ENCODE measurements around the gene SUCLG1.

DNA sequence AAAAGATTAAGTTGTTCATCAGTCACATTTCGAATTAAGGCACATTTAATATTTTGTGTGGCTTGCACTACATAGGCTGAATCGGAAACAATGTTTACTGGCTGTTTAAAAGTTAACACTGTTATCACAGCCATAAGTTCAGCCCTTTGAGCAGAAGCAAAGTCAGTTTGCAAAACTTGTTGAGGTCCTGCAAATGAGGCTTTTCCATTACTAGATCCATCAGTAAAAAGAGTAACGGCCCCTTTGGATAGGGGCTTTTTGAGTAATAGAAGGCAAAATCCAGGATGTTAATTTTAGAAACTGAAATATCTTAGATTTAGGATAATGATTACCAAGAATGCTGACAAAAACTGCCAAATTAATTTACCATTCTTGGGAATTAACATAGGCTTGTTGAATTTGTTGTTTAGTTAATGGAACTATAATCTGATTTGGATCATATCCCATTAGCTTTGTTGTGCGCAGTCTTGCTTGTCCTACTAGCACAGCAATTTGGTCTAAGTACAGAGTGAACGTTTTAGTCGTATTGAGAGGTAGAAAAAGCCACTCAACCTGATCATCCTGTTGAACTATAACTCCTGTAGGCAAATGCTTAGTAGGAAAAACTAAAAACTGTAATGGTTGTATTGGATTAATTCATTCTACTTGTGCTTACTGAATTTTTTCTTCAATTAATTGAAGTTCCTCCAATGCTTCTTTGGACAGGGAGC lies 13.9 kb upstream of the SUCLG1 start:
- no peak for TF ChIP-seq ZNF174 (tag by site-specific recombination; IDR thresholded peaks at IDR 0.05)
- TF ChIP-seq, protein P1, sequence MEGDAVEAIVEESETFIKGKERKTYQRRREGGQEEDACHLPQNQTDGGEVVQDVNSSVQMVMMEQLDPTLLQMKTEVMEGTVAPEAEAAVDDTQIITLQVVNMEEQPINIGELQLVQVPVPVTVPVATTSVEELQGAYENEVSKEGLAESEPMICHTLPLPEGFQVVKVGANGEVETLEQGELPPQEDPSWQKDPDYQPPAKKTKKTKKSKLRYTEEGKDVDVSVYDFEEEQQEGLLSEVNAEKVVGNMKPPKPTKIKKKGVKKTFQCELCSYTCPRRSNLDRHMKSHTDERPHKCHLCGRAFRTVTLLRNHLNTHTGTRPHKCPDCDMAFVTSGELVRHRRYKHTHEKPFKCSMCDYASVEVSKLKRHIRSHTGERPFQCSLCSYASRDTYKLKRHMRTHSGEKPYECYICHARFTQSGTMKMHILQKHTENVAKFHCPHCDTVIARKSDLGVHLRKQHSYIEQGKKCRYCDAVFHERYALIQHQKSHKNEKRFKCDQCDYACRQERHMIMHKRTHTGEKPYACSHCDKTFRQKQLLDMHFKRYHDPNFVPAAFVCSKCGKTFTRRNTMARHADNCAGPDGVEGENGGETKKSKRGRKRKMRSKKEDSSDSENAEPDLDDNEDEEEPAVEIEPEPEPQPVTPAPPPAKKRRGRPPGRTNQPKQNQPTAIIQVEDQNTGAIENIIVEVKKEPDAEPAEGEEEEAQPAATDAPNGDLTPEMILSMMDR (tag by site-specific recombination; IDR thresholded peaks at IDR 0.05), result no peak
- no peak for TF ChIP-seq ZBTB7A (tag by site-specific recombination; IDR thresholded peaks at IDR 0.05; ENCODE audit: low read depth)
- no peak for TF ChIP-seq ZNF514 (tag by site-specific recombination; IDR thresholded peaks at IDR 0.05)
- no peak for TF ChIP-seq ZNF561 (tag by site-specific recombination; IDR thresholded peaks at IDR 0.05; ENCODE audit: borderline replicate concordance)
- TF ChIP-seq ZNF830 (tag by site-specific recombination; IDR thresholded peaks at IDR 0.05; ENCODE audit: low read depth), result no peak
- TF ChIP-seq, protein P2, sequence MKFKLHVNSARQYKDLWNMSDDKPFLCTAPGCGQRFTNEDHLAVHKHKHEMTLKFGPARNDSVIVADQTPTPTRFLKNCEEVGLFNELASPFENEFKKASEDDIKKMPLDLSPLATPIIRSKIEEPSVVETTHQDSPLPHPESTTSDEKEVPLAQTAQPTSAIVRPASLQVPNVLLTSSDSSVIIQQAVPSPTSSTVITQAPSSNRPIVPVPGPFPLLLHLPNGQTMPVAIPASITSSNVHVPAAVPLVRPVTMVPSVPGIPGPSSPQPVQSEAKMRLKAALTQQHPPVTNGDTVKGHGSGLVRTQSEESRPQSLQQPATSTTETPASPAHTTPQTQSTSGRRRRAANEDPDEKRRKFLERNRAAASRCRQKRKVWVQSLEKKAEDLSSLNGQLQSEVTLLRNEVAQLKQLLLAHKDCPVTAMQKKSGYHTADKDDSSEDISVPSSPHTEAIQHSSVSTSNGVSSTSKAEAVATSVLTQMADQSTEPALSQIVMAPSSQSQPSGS (tag by site-specific recombination; IDR thresholded peaks at IDR 0.05; ENCODE audit: low read depth), result no peak
- TF ChIP-seq, protein P3, sequence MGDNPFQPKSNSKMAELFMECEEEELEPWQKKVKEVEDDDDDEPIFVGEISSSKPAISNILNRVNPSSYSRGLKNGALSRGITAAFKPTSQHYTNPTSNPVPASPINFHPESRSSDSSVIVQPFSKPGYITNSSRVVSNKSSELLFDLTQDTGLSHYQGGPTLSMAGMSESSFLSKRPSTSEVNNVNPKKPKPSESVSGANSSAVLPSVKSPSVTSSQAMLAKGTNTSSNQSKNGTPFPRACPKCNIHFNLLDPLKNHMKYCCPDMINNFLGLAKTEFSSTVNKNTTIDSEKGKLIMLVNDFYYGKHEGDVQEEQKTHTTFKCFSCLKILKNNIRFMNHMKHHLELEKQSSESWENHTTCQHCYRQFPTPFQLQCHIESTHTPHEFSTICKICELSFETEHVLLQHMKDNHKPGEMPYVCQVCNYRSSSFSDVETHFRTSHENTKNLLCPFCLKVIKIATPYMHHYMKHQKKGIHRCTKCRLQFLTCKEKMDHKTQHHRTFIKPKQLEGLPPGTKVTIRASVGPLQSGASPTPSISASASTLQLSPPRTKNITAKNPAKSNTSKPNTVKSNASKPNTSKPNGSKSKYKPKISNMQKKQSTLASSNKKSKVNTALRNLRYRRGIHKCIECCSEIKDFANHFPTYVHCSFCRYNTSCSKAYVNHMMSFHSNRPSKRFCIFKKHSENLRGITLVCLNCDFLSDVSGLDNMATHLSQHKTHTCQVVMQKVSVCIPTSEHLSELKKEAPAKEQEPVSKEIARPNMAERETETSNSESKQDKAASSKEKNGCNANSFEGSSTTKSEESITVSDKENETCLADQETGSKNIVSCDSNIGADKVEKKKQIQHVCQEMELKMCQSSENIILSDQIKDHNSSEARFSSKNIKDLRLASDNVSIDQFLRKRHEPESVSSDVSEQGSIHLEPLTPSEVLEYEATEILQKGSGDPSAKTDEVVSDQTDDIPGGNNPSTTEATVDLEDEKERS (tag by site-specific recombination; IDR thresholded peaks at IDR 0.05), result no peak
- TF ChIP-seq ZSCAN30 (tag by site-specific recombination; IDR thresholded peaks at IDR 0.05), result no peak
- TF ChIP-seq, protein P4, sequence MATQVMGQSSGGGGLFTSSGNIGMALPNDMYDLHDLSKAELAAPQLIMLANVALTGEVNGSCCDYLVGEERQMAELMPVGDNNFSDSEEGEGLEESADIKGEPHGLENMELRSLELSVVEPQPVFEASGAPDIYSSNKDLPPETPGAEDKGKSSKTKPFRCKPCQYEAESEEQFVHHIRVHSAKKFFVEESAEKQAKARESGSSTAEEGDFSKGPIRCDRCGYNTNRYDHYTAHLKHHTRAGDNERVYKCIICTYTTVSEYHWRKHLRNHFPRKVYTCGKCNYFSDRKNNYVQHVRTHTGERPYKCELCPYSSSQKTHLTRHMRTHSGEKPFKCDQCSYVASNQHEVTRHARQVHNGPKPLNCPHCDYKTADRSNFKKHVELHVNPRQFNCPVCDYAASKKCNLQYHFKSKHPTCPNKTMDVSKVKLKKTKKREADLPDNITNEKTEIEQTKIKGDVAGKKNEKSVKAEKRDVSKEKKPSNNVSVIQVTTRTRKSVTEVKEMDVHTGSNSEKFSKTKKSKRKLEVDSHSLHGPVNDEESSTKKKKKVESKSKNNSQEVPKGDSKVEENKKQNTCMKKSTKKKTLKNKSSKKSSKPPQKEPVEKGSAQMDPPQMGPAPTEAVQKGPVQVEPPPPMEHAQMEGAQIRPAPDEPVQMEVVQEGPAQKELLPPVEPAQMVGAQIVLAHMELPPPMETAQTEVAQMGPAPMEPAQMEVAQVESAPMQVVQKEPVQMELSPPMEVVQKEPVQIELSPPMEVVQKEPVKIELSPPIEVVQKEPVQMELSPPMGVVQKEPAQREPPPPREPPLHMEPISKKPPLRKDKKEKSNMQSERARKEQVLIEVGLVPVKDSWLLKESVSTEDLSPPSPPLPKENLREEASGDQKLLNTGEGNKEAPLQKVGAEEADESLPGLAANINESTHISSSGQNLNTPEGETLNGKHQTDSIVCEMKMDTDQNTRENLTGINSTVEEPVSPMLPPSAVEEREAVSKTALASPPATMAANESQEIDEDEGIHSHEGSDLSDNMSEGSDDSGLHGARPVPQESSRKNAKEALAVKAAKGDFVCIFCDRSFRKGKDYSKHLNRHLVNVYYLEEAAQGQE (tag by site-specific recombination; IDR thresholded peaks at IDR 0.05), result no peak
- TF ChIP-seq ZBTB8A (tag by site-specific recombination; IDR thresholded peaks at IDR 0.05), result no peak

Measured in HEK293 (cell line).